Superior temporal gyrus (tissue), 1 donor: Measurements from ENCODE around the gene PPOX.
A peak's percentile ranks its signal among the peaks of the same experiment; 100 is the strongest.

ENCODE experiments used
- DNase-seq: peaks from one replicate; pipeline ENCODE4 v3.0.0-alpha.2; 2016; ENCODE audit errors: extremely low spot score

PPOX gene

GRCh38 chr1:161197560-161198193 is 31.5 kb downstream of the PPOX start:
- DNase-seq, result no peak

- DNase-seq, result no peak
Measured at GRCh38 chr1:161198194-161198896, 32.1 kb downstream of the PPOX start.

- peak; percentile 97 for DNase-seq
Measured at GRCh38 chr1:161198897-161199431, 32.7 kb downstream of the PPOX start, which contains the start of gene ADAMTS4. ADAMTS4 (minus strand) TSS chr1:161199054; CDS start chr1:161198627, 427 bp downstream.

GRCh38 chr1:161199506-161200139 is 33.4 kb downstream of the PPOX start:
- DNase-seq, result no peak

GRCh38 chr1:161200421-161200991 is 34.3 kb downstream of the PPOX start:
- DNase-seq, result peak; percentile 88

- peak; percentile 68 for DNase-seq
Measured at GRCh38 chr1:161200992-161201835, 35.0 kb downstream of the PPOX start.

GRCh38 chr1:161201836-161202712 is 35.8 kb downstream of the PPOX start, which contains the start of gene NDUFS2:
NDUFS2 (plus strand) TSS chr1:161202367; CDS start chr1:161202386, 19 bp downstream.
- DNase-seq, result peak; percentile 100

GRCh38 chr1:161206411-161207140 is 40.4 kb downstream of the PPOX start:
- DNase-seq, result no peak

GRCh38 chr1:161207173-161207572 is 40.9 kb downstream of the PPOX start:
- DNase-seq, result no peak

- peak; percentile 81 for DNase-seq
Measured at GRCh38 chr1:161209790-161210409, 43.7 kb downstream of the PPOX start.

- DNase-seq, result no peak
Measured at GRCh38 chr1:161214369-161214768, 48.1 kb downstream of the PPOX start.

GRCh38 chr1:161215076-161215475 is 48.9 kb downstream of the PPOX start, which contains the start of gene FCER1G:
FCER1G (plus strand) TSS chr1:161215295; CDS start chr1:161215322, 27 bp downstream.
- DNase-seq, result no peak

GRCh38 chr1:161216945-161217712 is 50.9 kb downstream of the PPOX start:
- no peak for DNase-seq

GRCh38 chr1:161217831-161218230 is 51.6 kb downstream of the PPOX start:
- no peak for DNase-seq

- DNase-seq, result no peak
Measured at GRCh38 chr1:161218301-161219077, 52.3 kb downstream of the PPOX start.

- DNase-seq, result no peak
Measured at GRCh38 chr1:161219078-161219892, 53.1 kb downstream of the PPOX start.
